GDM1 (cell line): ENCODE results near the gene ANKRD13D.

Experiments
- DNase-seq: peaks from one replicate; lab custom pipeline; 2025; lab: John Stamatoyannopoulos, UW

ANKRD13D gene

DNA sequence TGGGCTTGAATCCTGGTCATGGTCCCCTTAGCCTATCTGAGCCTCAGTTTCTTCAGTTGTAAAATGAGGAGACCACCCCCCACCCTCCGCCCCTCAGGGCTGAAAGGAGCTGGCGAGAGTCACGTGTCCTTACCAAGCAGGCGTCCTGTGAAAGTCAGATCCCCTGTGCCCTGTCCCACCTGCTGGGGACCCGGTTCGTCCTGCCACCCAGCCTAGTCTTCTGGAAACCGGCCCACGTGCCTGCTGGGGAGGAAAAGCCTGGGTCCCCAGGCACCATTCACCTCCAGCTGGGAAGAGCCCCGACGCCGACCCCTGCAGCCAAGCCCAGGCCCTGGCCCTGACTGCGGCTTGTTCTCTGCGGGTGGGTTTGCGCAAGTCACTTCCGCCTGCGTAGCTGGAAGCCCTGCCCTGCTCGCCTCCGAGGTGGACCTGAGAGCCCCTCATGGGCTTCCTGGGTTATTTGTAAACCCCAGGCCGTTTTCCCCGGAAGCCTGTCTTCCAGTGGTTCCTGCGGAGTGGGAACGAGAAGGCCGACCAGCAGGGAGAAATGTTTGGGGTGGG, 13.5 kb downstream of the ANKRD13D start:
- DNase-seq, result no peak

DNA sequence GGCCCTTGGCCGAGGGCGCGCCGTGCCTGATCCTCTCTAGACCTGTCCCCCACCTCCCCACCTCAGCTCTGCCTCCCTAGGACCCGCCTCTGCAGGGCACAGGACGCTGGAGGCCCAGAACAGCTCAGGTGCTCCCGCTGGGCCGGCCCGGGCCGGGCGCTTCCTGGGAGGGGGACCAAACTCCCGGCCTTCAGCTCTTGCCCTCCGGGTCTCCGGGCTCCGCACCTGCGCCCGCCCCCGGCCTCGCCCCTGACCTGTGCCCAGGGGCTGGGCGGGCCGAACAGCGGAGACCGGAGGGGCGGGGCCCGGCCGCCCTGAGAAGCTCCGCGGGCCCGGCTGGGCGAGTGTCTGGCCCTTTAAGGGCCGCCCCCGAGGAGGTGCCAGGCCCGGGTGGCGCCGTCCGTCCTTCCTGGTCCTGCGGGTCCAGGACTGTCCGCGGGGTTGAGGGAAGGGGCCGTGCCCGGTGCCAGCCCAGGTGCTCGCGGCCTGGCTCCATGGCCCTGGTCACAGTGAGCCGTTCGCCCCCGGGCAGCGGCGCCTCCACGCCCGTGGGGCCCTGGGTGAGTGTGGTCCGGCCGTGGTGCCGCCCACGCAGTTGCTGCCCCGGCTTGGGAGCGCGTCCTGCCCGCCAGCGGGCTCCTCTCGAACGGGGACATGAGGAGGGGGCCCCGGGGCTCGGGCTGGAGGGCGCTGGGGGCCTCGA, 14.2 kb downstream of the ANKRD13D start, which contains the start of gene SSH3:
SSH3 (plus strand) TSS at position 399 of the 703 bp plus-strand sequence; CDS start at position 495, 96 bp downstream.
- DNase-seq, result no peak

DNA sequence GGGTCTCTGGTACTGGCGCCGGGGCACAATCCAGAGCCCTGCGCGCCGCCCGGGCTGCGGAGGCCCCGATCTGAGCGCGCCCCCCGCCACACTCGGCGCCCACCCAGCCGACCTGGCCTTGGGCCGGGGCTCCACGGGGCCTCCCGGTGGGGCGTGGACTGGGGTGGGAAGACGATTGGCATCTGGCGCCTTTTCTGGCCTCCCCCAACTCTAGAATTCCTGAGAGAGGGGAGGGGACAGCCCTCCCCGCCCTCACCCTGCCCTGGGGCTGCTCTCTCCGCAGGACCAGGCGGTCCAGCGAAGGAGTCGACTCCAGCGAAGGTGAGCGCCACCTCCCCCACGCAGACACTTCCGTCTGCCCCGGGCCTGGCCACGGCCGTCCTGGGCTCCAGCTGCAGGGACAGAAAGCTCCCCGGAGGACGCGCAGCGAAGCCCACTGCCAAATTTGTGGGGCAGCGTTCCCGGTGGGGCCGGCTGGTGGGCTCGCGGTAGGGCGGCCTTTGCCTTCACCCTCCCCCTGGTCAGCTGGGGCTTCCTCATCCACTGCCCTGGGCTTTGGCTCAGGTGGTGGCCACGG, 14.8 kb downstream of the ANKRD13D start:
- DNase-seq, result no peak

DNA sequence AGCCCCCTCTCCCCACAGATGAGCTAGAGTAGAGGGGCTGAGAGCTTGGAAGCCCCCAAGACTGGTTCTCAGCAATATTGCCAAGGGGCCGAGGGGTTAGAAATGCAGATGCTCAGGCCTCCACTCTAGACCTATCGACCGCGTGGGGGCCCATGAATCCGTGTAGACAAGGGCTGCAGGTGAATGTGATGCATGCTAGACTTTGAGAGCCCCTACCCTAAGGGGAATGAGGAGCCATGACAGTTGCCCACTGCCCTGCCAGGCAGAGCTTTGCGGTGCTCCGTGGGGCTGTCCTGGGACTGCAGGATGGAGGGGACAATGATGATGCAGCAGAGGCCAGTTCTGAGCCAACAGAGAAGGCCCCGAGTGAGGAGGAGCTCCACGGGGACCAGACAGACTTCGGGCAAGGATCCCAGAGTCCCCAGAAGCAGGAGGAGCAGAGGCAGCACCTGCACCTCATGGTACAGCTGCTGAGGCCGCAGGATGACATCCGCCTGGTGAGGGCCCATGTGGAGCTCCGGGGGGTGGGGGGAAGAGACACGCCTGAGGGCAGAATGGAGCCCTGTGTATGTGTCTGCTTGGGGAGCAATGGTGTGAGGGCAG, 15.5 kb downstream of the ANKRD13D start:
- no peak for DNase-seq

DNA sequence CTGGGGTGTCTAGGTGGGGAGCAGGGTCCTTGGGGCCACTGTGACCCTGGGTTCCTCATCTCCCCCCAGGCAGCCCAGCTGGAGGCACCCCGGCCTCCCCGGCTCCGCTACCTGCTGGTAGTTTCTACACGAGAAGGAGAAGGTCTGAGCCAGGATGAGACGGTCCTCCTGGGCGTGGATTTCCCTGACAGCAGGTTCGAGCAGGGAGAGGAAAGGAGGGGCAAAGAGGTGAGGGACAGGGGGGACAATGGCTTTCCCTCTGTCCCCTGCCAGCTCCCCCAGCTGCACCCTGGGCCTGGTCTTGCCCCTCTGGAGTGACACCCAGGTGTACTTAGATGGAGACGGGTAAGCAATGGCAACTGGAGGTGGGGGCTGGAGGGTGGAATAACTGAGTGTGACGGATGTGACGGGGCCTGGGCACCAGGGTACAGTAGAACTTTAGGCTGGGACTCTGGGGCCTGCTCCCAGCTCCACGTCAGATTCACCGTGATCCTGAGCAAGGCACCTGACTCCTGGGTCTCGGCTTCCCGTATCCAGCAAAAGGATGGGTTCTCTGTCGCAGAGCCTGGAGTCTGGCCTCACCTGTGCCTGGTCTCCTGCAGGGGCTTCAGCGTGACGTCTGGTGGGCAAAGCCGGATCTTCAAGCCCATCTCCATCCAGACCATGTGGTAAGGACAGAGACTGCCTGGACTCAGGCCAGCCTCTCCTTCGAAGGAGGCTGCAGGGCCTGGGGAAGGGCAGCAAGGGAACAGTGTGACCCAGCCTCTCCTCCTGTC, 17.9 kb downstream of the ANKRD13D start:
- DNase-seq, result no peak

DNA sequence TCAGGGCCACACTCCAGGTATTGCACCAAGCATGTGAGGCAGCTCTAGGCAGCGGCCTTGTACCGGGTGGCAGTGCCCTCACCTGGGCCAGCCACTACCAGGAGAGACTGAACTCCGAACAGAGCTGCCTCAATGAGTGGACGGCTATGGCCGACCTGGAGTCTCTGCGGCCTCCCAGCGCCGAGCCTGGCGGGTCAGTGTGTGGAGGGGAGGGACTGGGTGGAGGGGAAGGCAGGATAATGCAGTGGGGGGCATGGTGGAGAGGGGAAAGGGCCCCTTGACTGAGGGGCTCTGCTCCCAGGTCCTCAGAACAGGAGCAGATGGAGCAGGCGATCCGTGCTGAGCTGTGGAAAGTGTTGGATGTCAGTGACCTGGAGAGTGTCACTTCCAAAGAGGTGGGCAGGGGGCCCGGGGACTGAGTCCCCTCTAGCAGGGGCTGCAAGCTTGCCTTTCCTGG, 18.5 kb downstream of the ANKRD13D start:
- DNase-seq, result no peak

DNA sequence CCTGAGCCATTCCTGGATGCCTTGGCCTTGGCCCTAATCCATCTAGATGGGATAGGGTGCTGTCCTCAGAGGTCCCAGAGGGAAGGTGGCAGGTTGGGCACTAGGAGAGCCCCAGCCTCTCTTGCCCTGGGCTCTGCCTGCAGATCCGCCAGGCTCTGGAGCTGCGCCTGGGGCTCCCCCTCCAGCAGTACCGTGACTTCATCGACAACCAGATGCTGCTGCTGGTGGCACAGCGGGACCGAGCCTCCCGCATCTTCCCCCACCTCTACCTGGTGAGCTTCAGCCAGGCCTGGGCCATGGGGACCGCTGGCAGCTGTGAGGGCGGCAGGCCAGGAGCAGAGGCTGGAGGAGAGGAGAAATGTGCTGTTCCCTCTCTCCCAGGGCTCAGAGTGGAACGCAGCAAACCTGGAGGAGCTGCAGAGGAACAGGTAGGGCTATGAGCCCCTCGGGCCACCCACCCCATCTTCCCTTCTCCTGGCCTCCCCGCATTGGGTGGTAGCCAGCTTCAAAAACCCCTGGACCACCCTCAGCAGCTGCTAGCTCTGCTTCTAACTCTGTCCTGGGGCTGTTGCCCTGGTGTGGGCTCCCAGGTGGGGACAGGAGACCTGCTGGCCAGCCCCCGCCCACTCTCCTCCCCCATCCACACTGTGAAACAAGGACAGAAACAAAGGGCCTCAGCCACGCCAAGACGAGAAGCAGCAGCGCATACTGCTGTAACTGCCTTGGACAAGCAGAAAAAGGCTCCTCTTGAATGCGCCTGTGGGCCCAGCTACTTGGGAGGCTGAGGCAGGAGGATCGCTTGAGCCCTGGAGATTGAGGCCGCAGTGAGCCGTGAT, 19.1 kb downstream of the ANKRD13D start:
- DNase-seq, result no peak

DNA sequence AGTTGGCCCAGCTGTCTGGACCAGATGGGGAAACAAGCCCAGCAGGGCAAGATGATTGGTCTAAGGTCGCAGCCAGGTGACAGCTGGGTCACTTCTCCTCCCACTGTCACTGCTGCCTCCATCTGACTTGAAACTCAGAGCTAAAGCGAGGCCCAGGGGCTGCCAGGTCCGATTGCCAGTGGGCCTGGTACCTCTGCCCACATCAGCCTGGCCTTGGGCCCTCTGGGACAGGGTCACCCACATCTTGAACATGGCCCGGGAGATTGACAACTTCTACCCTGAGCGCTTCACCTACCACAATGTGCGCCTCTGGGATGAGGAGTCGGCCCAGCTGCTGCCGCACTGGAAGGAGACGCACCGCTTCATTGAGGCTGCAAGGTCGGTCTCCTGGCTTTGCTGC, 20.1 kb downstream of the ANKRD13D start:
- DNase-seq, result no peak

DNA sequence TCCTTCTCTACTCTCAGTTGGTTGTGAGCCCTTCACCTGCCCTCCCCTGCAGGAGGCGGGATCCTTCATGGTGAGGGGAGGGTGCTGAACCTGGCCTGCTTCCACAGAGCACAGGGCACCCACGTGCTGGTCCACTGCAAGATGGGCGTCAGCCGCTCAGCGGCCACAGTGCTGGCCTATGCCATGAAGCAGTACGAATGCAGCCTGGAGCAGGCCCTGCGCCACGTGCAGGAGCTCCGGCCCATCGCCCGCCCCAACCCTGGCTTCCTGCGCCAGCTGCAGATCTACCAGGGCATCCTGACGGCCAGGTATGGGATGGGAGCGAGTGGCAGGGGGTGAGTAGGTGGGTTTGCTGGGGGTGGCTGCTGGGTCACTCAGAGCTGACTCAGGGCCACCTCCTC, 20.6 kb downstream of the ANKRD13D start:
- DNase-seq, result no peak

DNA sequence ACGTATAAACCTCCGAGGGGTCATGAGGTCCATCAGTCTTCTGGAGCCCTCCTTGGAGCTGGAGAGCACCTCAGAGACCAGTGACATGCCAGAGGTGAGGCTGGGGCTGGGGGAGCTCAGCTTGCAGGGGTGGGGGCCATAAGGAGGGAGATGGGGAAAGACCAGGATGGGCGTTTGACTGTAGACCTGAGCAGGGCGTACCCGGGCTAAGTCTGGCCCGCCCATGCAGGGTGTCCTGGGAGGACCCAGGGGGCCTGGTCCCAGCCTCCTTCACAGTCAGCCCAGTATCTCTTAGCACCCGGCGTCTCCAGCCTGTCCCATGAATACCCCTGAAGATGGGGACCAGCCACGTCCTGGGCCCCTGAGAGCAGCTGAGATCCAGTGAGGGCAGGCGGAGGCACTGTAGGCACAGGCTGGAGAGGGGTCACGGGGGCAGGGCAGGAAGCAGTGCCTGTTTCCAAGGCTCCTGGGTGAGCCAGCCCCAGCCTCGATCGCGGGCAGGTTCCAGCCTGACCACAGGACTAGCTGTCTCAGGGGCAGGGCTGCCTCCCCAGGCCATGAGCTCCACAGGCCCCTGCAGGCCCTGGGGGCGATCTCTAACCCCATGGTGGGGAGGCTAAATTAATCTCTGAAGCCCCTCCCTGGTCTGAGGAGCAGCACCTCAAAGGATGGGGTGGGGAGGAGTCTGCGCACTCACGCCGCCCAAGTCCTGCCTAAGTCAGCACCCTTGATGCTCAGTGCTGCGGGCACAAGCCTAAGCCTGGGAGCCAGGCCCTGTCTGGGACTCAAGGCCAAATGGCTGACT, 21.3 kb downstream of the ANKRD13D start:
- DNase-seq, result no peak

DNA sequence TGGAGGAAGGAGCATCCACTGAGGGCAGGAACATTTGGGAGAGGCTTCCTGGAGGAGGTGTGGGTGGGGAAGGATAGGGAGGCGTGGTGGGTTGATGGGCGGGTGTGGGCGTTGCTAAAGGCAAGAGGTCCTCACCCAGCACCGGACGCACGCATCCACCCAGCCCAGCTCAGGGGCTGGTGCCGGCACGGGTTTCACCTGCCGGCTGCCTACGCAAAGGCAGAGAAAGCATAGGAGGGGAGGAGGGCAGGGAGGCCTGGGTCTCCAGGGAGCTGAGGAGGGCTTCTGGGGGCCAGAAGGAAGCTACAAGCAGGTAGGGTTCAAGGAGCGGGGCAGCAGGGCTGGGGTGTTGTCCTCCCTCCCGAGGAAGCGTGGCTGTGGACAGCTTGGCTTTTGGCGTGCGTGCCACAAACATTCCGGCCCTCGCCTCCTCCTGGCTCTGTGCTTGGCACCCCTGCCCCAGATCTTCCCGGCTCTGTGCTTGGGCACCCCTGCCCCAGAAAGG, 22.0 kb downstream of the ANKRD13D start:
- DNase-seq, result no peak

DNA sequence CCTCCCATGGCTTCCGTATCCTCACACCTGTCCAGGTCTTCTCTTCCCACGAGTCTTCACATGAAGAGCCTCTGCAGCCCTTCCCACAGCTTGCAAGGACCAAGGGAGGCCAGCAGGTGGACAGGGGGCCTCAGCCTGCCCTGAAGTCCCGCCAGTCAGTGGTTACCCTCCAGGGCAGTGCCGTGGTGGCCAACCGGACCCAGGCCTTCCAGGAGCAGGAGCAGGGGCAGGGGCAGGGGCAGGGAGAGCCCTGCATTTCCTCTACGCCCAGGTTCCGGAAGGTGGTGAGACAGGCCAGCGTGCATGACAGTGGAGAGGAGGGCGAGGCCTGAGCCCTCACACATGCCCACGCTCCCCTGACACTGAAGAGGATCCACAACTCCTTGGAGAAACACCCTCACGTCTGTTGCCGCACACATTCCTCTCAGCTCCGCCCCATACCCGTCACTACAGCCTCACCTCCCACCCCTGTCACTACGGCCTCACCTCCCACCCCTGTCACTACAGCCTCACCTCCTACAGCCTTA, 22.5 kb downstream of the ANKRD13D start:
- no peak for DNase-seq

DNA sequence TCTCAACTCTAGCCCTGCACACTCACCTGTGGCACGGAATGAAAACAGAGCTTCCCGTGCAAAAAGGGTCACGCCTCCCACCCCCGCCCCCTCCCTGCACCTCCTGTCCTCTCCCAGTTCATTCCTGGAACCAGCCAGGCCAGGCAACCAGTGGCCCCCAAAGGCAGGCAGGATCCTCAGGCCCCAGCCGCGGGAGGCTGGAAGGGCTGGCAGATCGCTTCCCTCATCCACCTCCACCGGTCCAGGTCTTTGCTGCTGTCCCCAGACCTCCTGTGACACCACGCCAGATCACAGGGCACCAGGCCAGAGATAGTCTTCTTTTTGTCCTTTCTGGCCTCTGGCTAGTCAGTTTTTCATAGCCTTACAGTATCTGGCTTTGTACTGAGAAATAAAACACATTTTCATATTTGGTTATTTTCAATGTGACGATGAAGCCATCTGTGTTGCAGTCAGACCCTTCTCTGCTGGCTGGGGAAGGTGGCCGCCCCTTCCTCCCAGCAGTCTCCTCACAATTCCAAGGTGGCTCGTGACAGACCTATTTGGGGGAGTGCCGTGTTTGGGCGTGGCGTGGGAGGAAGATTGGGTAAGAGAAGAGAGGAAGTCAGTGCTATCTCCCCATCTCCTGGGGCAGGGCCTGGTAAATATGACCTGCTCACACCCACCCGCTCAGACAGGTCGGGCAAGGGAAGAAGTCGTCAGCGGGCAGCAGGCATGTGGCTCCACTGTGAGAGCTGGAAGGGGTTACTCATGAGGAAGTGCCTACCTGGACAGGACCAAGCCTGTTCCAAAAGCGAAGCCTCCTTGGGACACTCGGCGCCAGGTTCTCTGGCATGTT, 23.3 kb downstream of the ANKRD13D start:
- DNase-seq, result no peak

DNA sequence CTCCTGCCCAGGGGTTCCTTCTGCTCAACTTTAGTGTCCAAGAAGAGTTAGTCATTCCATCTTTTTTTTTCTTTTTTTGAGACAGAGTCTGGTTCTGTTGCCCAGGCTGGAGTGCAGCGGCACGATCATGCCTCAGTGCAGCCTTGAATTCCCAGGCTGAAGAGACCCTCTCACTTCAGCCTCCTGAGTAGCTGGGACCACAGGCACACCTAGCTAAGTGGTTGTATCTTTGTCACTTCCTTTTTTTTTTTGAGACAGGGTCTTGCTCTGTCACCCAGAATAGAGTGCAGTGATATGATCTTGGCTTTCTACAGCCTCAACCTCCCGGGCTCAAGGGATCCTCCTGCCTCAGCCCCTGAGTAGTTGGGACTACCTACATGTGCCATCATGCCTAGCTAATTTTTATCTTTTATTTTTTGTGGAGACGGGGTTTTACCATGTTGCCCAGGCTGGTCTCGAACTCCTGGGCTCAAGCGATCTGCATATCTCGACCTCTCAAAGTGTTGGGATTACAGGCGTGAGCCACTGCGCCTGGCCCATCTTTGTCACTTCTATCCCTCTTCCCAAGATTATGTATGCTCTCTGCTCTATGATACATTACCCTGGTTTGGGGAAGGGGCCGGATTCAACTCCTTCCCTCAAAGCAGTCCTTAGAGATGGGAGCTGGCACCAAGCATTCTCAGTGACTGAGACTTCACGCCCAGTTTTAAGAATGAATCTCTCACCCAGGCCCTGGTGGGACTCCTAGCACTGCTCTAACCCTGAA, 24.2 kb downstream of the ANKRD13D start:
- no peak for DNase-seq

DNA sequence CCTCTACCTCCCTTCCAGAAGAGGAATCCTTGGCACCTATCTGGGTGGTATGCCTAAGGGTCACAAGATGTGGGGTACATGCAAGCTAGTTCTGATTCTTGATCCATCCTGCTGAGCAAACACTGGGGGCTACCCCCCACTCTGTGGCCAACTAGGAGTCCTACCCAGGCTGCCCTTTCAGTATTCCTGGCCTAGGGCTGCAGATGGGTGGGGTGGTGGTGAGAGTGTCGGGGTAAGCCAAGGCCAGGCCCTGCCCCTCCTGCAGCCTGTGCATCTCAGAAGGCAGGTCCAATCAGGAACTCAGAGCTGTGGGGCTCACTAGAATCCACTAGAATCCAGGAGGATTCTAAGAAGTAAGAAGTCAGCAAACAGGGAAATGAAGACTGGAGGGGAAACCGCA, 25.1 kb downstream of the ANKRD13D start:
- DNase-seq, result no peak

DNA sequence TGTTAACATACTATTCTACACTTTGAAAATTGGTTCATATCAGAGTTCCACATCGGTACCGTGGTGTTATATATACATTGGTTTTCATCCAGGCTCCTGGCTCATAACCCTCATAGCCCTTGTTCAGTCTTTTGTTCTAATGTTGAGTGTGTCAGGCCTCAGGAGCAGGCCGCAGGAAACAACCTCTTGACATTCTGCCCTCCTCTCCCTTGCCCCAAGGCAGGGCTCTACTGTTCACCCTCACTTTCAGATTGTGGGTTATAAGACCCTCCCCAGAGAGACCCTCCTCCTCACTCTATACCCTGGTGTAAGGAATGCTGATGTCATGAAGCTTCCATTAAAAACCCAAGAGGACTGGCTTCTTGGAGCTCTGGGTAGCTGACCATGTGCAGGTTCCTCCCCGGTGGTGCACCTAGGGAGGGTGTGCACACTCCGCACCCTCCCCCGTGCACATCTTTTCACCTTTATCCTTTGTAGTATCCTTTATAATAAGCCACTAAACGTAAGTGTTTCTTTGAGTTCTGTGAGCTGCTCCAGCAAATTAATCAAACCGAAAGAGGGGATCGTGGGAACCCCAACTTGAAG, 26.3 kb downstream of the ANKRD13D start:
- no peak for DNase-seq

DNA sequence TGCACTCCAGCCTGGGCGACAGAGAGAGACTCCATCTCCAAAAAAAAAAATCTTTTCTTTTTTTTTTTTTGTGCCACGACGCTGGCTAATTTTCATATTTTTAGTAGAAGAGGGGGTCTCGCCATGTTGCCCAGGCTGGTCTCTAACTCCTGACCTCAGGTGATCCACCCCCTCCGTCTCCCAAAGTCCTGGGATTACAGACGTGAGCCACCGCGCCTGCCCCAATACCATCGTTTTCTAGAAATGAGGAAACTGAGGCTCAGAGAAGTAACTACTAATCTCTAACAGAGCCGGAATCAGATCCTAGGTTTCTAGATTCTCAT, 27.7 kb downstream of the ANKRD13D start:
- no peak for DNase-seq

DNA sequence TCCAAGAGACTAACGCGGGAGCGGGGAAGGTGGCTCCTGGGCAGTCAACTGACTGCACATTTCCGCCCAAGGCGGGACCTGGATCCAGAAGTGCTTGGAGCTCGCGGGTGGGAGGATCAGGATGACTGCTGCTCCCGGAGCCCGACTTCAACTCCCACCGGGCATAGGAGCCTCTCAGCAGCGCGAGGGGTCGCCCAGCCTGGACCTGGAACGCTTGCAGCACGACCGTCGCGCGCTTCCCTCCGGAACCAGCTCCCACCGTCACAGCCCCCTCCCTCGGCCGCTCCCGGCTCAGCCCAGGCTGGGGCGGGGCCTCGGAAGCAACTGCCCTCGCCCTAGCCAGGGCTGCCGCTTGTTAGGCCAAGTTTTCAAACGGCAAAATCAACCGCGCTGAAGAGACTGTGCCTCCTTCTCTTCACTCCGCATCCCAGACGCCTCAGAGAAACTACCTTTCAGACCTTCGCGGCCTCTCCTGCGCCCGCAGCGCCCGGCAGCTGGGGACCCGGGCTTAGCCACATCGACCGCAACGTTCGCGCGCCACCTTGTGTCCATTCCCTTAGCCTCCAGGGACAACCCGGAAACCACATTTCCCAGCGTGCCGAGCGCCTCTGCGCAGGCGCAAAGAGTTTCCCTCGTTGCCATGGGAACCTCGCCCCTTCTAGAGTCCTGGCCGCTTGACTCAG, 28.2 kb downstream of the ANKRD13D start:
- peak; percentile 92 for DNase-seq
